ENCODE data around the gene PEX5. TPM values are rescaled to one million over a fixed set of nuclear protein-coding genes. Genes with fewer than 3 reads are reported as not detected.

The PEX5 gene
- total and polyA plus RNA-seq, 2 of the 8 experiments (the other 6 are each of a cell fraction or from before 2014, with no cell fraction given) = 16.8 to 50.5 TPM

DNA sequence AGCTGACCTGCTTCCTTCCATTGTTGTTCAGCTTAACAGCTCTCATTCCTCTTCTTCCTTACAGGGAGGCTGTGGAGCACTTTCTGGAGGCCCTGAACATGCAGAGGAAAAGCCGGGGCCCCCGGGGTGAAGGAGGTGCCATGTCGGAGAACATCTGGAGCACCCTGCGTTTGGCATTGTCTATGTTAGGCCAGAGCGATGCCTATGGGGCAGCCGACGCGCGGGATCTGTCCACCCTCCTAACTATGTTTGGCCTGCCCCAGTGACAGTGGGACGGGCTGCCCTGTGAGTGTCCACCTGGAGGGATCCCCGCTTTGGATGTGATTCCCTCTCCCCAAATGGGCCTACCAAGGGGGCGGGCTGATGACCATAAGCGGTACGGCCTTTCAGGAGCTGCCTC, 20.5 kb downstream of the PEX5 start:
- POLR2A ChIA-PET (ENCODE audit: partially characterized antibody) = no interaction called here

More for the DNA sequence above, 20.5 kb downstream of the PEX5 start:
- Histone ChIP-seq H3K4me3 (ENCODE audit: extremely low read depth in 1 of 4, insufficient read depth in 2 of 4, low read depth in 3 of 4, low read length in 4 of 4) (no peak overlapping the region), H3K27ac (ENCODE audit: low read depth, low read length) (no peak overlapping the region), H2BK120ac (replicated peaks; ENCODE audit: low read depth, low read length) (no peak overlapping the region), H4K20me1 (replicated peaks in 1 of 2; ENCODE audit: control insufficient read depth in 1 of 2, insufficient read depth in 2 of 2, low read length in 2 of 2) (no peaks in the 10 kb centered on the region), H2AFZ (ENCODE audit: low read length) (no peak overlapping the region), H3K27me3 (replicated peaks in 1 of 4; ENCODE audit: control insufficient read depth in 3 of 4, extremely low read depth in 1 of 4, insufficient read depth in 3 of 4, low read length in 3 of 4) (no peaks in the 10 kb centered on the region), H2BK20ac (ENCODE audit: low read length) (no peak overlapping the region), H4K8ac (ENCODE audit: extremely low read depth, insufficient read depth, low read length) (no peak overlapping the region), H4K91ac (replicated peaks; ENCODE audit: insufficient read length, low read length) (no peak overlapping the region), H3K18ac (ENCODE audit: extremely low read depth, low read length) (no peak overlapping the region), H3K4me1 (replicated peaks in 1 of 4; ENCODE audit: control insufficient read depth in 3 of 4, insufficient read depth in 4 of 4, low read length in 3 of 4) (no peaks in the 10 kb centered on the region), H2BK12ac (ENCODE audit: low read depth, low read length) (no peak overlapping the region), H2BK5ac (ENCODE audit: low read depth, low read length) (no peak overlapping the region), H3K9me3 (ENCODE audit: insufficient read depth in 2 of 2, low read depth in 1 of 2, low read length in 1 of 2) (peaks cover 21 to 23% of the 10 kb centered on the region in 2 experiments), H3K14ac (ENCODE audit: insufficient read length) (no peak overlapping the region), H3K79me2 (ENCODE audit: control insufficient read depth in 1 of 2, insufficient read depth in 2 of 2, low read length in 2 of 2) (no peaks in the 10 kb centered on the region), H4K5ac (ENCODE audit: insufficient read length, low read depth, low read length) (no peak overlapping the region), H3K23me2 (ENCODE audit: low read depth, low read length) (no peaks in the 10 kb centered on the region; the same call in 1 of the 2 replicates), H3K4ac (replicated peaks; ENCODE audit: insufficient read length, low read depth, low read length) (no peak overlapping the region), H2BK15ac (ENCODE audit: low read length) (no peak overlapping the region), H3K23ac (ENCODE audit: insufficient read length) (no peak overlapping the region), H2AK5ac (ENCODE audit: low read depth, low read length) (no peak overlapping the region), H3K4me2 (ENCODE audit: insufficient read depth in 1 of 2, low read depth in 2 of 2, low read length in 2 of 2) (no peak overlapping the region), H3K9ac (replicated peaks in 1 of 4; ENCODE audit: extremely low read depth in 1 of 4, low read depth in 3 of 4, low read length in 3 of 4) (no peak overlapping the region), H3K56ac (replicated peaks; ENCODE audit: insufficient read length, low read depth, low read length) (no peak overlapping the region), H3K79me1 (ENCODE audit: low read depth, low read length) (no peaks in the 10 kb centered on the region), H3K36me3 (ENCODE audit: control insufficient read depth in 2 of 4, insufficient read depth in 4 of 4, low read length in 3 of 4) (peaks cover 16 to 62% (median 53%) of the 10 kb centered on the region in 4 experiments)
- DNase-seq (ENCODE audit: low read depth in 1 of 2, low spot score in 2 of 2) = no peak
- WGBS, 2 experiments (ENCODE audit: extremely low coverage in 1 of 2, insufficient coverage in 1 of 2, insufficient read length in 1 of 2, insufficient replicate concordance in 2 of 2, low coverage in 1 of 2, low lambda C conversion rate in 2 of 2, missing lambda C conversion rate in 1 of 2) = 93% methylated on average over 14 of the region's 14 CpGs; no CpG with 5 or more reads in 1 of the 2 experiments
- no peak for TF ChIP-seq RAD21 (IDR thresholded peaks at IDR 0.05 in 1 of 2, conservative IDR thresholded peaks at IDR 0.05 in 1 of 2; ENCODE audit: low read depth in 2 of 2, low read length in 2 of 2)
- TF ChIP-seq SP4 (IDR thresholded peaks at IDR 0.05; ENCODE audit: low read length) = no peak
- TF ChIP-seq CREB1 (IDR thresholded peaks at IDR 0.05) = no peak
- no peak for TF ChIP-seq SIRT6 (IDR thresholded peaks at IDR 0.05; ENCODE audit: low read length)
- TF ChIP-seq TAF1 (IDR thresholded peaks at IDR 0.05; ENCODE audit: low read depth, low read length) = no peak
- no peak for TF ChIP-seq CEBPB (IDR thresholded peaks at IDR 0.05; ENCODE audit: low read depth, low read length)
- TF ChIP-seq, protein P1, sequence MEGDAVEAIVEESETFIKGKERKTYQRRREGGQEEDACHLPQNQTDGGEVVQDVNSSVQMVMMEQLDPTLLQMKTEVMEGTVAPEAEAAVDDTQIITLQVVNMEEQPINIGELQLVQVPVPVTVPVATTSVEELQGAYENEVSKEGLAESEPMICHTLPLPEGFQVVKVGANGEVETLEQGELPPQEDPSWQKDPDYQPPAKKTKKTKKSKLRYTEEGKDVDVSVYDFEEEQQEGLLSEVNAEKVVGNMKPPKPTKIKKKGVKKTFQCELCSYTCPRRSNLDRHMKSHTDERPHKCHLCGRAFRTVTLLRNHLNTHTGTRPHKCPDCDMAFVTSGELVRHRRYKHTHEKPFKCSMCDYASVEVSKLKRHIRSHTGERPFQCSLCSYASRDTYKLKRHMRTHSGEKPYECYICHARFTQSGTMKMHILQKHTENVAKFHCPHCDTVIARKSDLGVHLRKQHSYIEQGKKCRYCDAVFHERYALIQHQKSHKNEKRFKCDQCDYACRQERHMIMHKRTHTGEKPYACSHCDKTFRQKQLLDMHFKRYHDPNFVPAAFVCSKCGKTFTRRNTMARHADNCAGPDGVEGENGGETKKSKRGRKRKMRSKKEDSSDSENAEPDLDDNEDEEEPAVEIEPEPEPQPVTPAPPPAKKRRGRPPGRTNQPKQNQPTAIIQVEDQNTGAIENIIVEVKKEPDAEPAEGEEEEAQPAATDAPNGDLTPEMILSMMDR (IDR thresholded peaks at IDR 0.05; ENCODE audit: control extremely low read depth in 1 of 3, insufficient read depth in 1 of 3, low read depth in 1 of 3, low read length in 3 of 3) = no peak
- no peak for TF ChIP-seq BACH1 (IDR thresholded peaks at IDR 0.05; ENCODE audit: low read length)
- TF ChIP-seq CTBP2 (IDR thresholded peaks at IDR 0.05; ENCODE audit: borderline replicate concordance, insufficient read depth, insufficient read length, low read length) = no peak
- no peak for TF ChIP-seq BCL11A (IDR thresholded peaks at IDR 0.05; ENCODE audit: low read depth in 2 of 2, low read length in 2 of 2)
- FAIRE-seq = no peak
- CTCF ChIA-PET (ENCODE audit: partially characterized antibody) = interaction anchor here (0.6 to 2.1 kb wide), 3 partner anchors 11 to 348 kb away, joined by 3 to 8 read pairs (median 4); no protein-coding TSS in a partner anchor
